Astrocyte of the spinal cord (primary cell): Measurements from ENCODE around the gene KLHL20.
"Not testable (repeated sequence)": the region's sequence is repeated elsewhere in the genome, so short reads cannot be mapped to it uniquely, and the experiment has no call there.

Experiments used
- DNase-seq: peaks from one replicate; pipeline ENCODE4 v3.0.0; 2011; ENCODE audit warnings: low read depth, low spot score
- H3K4me3 ChIP-seq: 2 replicates; pipeline ENCODE4 v1.5.1; 2011; ENCODE audit warnings: low read depth, mild to moderate bottlenecking, low read length, moderate library complexity
- CTCF ChIP-seq: IDR thresholded peaks from 2 replicates; pipeline ENCODE4 v1.5.1; 2012; ENCODE audit warnings: low read depth, mild to moderate bottlenecking, low read length, inconsistent platforms
- in situ Hi-C: cut with HindIII; loops from 2 replicates; pipeline ENCODE4 v1.10.0; 2017; ENCODE audit warnings: low sequenced_read_pairs

KLHL20 gene

DNA sequence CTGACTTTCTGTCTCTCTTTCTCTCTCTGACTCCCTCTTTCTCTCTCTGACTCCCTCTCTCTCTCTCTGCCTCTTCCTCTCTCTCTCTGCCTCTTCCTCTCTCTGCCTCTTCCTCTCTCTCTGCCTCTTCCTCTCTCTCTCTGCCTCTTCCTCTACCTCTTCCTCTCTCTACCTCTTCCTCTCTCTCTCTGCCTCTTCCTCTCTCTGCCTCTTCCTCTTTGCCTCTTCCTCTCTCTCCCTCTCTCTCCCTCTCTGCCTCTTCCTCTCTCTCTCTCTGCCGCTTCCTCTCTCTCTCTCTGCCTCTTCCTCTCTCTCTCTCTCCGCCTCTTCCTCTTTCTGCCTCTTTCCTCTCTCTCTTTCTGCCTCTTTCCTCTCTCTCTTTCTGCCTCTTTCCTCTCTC, 26.5 kb upstream of the KLHL20 start:
- no peak for TF ChIP-seq CTCF
- in situ Hi-C loops, result no loop called here
- H3K4me3 ChIP-seq, result no peak overlapping the region
- no peak for DNase-seq

DNA sequence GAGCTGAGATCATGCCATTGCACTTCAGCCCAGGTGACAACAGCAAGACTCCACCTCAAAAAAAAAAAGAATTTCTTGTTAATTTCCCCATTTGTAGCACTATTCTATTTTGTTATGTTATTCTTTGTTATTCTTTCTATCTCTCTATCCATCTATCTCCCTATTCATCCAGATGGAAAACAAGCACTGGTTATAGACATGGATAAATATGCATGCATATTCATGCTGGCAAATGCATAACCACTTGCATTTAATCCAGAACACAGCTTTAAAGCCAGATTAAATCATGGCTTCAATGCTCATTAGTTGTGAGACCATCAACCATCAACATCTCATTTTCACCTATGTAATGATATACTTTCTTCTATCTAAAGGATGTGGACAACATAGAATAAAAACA, 21.5 kb upstream of the KLHL20 start:
- DNase-seq, result no peak
- in situ Hi-C loops, result no loop called here
- H3K4me3 ChIP-seq, result no peak overlapping the region
- no peak for TF ChIP-seq CTCF

GRCh38 chr1:173701299-173701698, 13.5 kb upstream of the KLHL20 start:
- H3K4me3 ChIP-seq, in situ Hi-C loops, DNase-seq: not testable (repeated sequence)

DNA sequence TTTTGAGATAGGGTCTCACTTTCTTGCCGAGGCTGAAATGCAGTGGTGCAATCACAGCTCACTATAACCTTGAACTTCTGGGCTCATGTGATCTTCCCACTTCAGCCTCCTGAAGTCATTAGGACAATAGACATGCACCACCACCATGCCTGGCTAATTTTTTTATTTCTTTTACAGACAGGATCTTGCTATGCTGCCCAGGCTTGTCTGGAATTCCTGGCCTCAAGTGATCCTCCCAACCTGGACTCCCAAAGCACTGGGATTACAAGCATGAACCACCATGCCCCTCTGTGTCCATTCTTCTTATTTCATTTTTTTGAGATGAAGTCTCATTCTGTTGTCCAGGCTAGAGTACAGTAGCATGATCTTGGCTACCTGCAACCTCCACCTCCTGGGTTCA, 12.0 kb upstream of the KLHL20 start:
- no peak for DNase-seq
- no peak for TF ChIP-seq CTCF
- H3K4me3 ChIP-seq, result no peak overlapping the region
- in situ Hi-C loops, result no loop called here

- H3K4me3 ChIP-seq, result no peak overlapping the region
- in situ Hi-C loops, result no loop called here
- no peak for DNase-seq
- no peak for TF ChIP-seq CTCF
These were observed 9.7 kb upstream of the KLHL20 start for GRCh38 chr1:173705117-173705516.

DNA sequence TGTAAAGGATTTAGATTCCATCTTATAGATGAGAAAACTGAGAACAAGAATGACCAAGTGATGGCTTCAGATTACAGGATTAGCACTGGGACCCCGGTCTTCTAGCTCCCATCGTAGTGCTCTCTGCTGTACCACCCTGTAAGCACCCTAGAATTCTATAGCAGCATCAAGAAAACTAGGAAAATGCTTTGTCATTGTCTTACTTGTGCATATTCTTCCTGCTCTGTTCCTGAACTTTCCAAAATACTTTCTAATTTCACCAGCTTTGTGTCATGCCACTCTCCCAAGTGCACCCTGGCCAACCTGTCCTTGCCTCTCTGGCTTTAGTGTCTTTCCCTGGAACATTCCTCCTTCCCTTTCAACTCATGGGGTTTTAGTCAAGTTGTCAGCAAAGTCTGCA, 6.0 kb upstream of the KLHL20 start:
- no peak overlapping the region for H3K4me3 ChIP-seq
- in situ Hi-C loops, result no loop called here
- DNase-seq, result no peak
- no peak for TF ChIP-seq CTCF

- DNase-seq, result no peak
- in situ Hi-C loops, result no loop called here
- H3K4me3 ChIP-seq, result peak overlapping the region; percentile 94
- no peak for TF ChIP-seq CTCF
These were observed 381 bp upstream of the KLHL20 start for GRCh38 chr1:173714441-173714758.

DNA sequence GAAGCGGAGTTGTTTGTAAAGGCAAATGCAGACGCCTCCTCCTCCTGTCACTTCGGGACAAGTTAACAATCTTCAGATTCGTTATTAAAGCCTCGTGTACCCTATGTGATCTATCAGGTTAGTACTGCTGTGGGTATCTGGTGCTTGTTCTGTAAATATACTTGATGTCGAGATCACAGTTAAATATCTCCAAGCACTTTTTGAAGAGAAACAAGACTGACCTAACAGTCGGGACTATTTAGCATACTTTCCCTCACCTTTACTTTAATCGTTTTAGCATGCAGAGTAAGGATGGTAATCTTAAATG, 710 bp downstream of the KLHL20 start:
- H3K4me3 ChIP-seq, result peak overlapping the region; percentile 94
- in situ Hi-C loops, result no loop called here
- peak; percentile 3 for DNase-seq
- no peak for TF ChIP-seq CTCF
